HepG2 (cell line): Measurements from ENCODE around the gene ZNF333. TPM values are rescaled to one million over a fixed set of nuclear protein-coding genes. Genes with fewer than 3 reads are reported as not detected.

ENCODE experiments used
- ATAC-seq: fragments of 200-7000 bp; cut with Tn5 transposase; 3 replicates; pipeline ENCODE4 v1.9.1; 2020; ENCODE audit warnings: mild to moderate bottlenecking, moderate library complexity
- BruUV-seq: library from RNA; stranded (reverse); fragments of 400-500 nt; replicated peaks from 2 replicates; lab custom pipeline; 2021; lab: Mats Ljungman, UMichigan
- CTCF ChIA-PET: fragments of 300-600 bp; formaldehyde crosslinking; extraction: SDS; loops from one replicate; lab custom pipeline; 2021; ENCODE audit warnings: low total read pairs, inconsistent platforms, low intra/inter-chr PET ratio; lab: Yijun Ruan, JAX
- POLR2A ChIA-PET: fragments of 350-600 bp; sonication (Branson Sonifier 250); formaldehyde crosslinking; loops from one replicate; lab custom pipeline; 2020; ENCODE audit warnings: antibody characterized with exemption, inconsistent platforms; lab: Yijun Ruan, JAX
- DNase-seq: peaks from one replicate; pipeline ENCODE4 v3.0.0-alpha.2; 2015; ENCODE audit warnings: low spot score
- FAIRE-seq: peaks from 3 replicates; lab custom pipeline; 2011; peaks lifted over from hg19 to GRCh38; lab: Jason Lieb, UNC
- H2AFZ ChIP-seq: one replicate; pipeline ENCODE4 v1.6.1; 2011; ENCODE audit warnings: low read length, inconsistent platforms
- H3K27ac ChIP-seq: fragments of 300-600 bp; 3 replicates; pipeline ENCODE4 v1.8.0; 2011; ENCODE audit warnings: mixed run types, mild to moderate bottlenecking, mixed read lengths, low read length, inconsistent platforms; ENCODE audit not compliant: insufficient read depth; ENCODE audit errors: extremely low read length
- H3K27me3 ChIP-seq, 2 experiments: fragments of 200-600 bp in 1 of 2; 2 replicates in 1 of 2; 3 replicates in 1 of 2; pipeline versions ENCODE4 v1.6.0 to v1.8.0; 2011; ENCODE audit warnings: low read length in 2 of 2, mild to moderate bottlenecking in 2 of 2, moderate library complexity in 2 of 2, inconsistent platforms in 1 of 2; ENCODE audit not compliant: insufficient read depth in 2 of 2, control insufficient read depth in 1 of 2
- H3K36me3 ChIP-seq, 2 experiments: fragments of 200-600 bp in 1 of 2; replicated peaks in 1 of 2; 2 replicates in 1 of 2; 3 replicates in 1 of 2; pipeline versions ENCODE4 v1.5.1 to v1.8.0; 2011; ENCODE audit warnings: low read length in 2 of 2, inconsistent platforms in 1 of 2; ENCODE audit not compliant: insufficient read depth in 2 of 2, control insufficient read depth in 1 of 2
- H3K4me1 ChIP-seq: 2 replicates; pipeline ENCODE4 v1.5.1; 2012; ENCODE audit warnings: low read length, inconsistent platforms; ENCODE audit not compliant: insufficient read depth
- H3K4me2 ChIP-seq: 2 replicates; pipeline ENCODE4 v1.6.0; 2011; ENCODE audit warnings: low read depth, low read length, inconsistent platforms
- H3K4me3 ChIP-seq, 3 experiments: fragments of 200-600 bp in 1 of 3; sonication (generic), shearing (Covaris generic) in 1 of 3; replicated peaks in 1 of 3; 2 replicates each; pipeline ENCODE4 v1.5.1; 2011 to 2016; ENCODE audit warnings: low read length in 3 of 3, inconsistent platforms in 2 of 3, low read depth in 2 of 3, mild to moderate bottlenecking in 2 of 3, control low read depth in 1 of 3, mixed read lengths in 1 of 3; ENCODE audit not compliant: insufficient read depth in 1 of 3
- H3K79me2 ChIP-seq: one replicate; pipeline ENCODE4 v1.6.1; 2011; ENCODE audit warnings: low read length, inconsistent platforms; ENCODE audit not compliant: insufficient read depth
- H3K9ac ChIP-seq: 2 replicates; pipeline ENCODE4 v1.6.0; 2011; ENCODE audit warnings: mild to moderate bottlenecking, low read depth, low read length, inconsistent platforms; ENCODE audit not compliant: insufficient read depth
- H3K9me3 ChIP-seq: 2 replicates; pipeline ENCODE4 v1.5.1; 2012; ENCODE audit warnings: mild to moderate bottlenecking, low read length
- H4K20me1 ChIP-seq: 2 replicates; pipeline ENCODE4 v1.6.0; 2011; ENCODE audit warnings: inconsistent platforms, mild to moderate bottlenecking, low read length, moderate library complexity; ENCODE audit not compliant: insufficient read depth
- YEATS2 ChIP-seq: sonication (generic); formaldehyde crosslinking; IDR thresholded peaks from 2 replicates; pipeline ENCODE4 v1.4.0; 2020; ENCODE audit warnings: missing genetic modification reagents, borderline replicate concordance
- ZEB1 ChIP-seq: IDR thresholded peaks from 2 replicates; pipeline ENCODE4 v1.6.1; 2012; ENCODE audit warnings: mild to moderate bottlenecking, low read depth, inconsistent platforms; ENCODE audit not compliant: insufficient replicate concordance
- ZIK1 ChIP-seq: sonication (generic); formaldehyde crosslinking; IDR thresholded peaks from 2 replicates; pipeline ENCODE4 v1.5.0; 2020; ENCODE audit warnings: mild to moderate bottlenecking, low read depth, missing genetic modification reagents, borderline replicate concordance
- ZNF616 ChIP-seq: sonication (generic); formaldehyde crosslinking; IDR thresholded peaks from 2 replicates; pipeline ENCODE4 v1.5.0; 2020; ENCODE audit warnings: low read depth, mild to moderate bottlenecking, missing genetic modification reagents
- WGBS: methylation state at CpG from one replicate; pipeline ENCODE4 v1.1.6; 2017; ENCODE audit warnings: low lambda C conversion rate; 5-methylcytosine and 5-hydroxymethylcytosine counted together
- in situ Hi-C: cut with HindIII; loops from 2 replicates; pipeline ENCODE4 v1.10.0; 2017; ENCODE audit warnings: low pct_unique_long_range_greater_than_20kb; ENCODE audit not compliant: extremely low pct_ligation_motif_present
- intact Hi-C: fragments of 100-400 bp; cut with micrococcal nuclease; formaldehyde crosslinking; loops from one replicate; pipeline ENCODE4 v1.10.0; 2022; ENCODE audit not compliant: unreplicated experiment
- polyA plus RNA-seq, 8 experiments: library from polyadenylated mRNA; depleted of rRNA in 3 of 8; stranded (reverse) in 7 of 8; unstranded in 1 of 8; fragments of >200 nt; fragmentation: Illumina TruSeq in 4 of 8; extraction: Trizol in 4 of 8; gene quantifications; 2 replicates each; pipeline versions ENCODE4 v1.2.1 to v1.2.3, GENCODE V29; 2011 to 2016; ENCODE audit warnings: low read depth in 4 of 8, missing spikeins in 1 of 8, mixed read lengths in 1 of 8; ENCODE audit not compliant: insufficient read depth in 1 of 8
- total RNA-seq, 5 experiments: library from RNA; depleted of rRNA; stranded (reverse); fragments of >200 nt; fragmentation: Illumina TruSeq; extraction: Trizol; gene quantifications; 2 replicates each; pipeline ENCODE4 v1.2.3, GENCODE V29; 2016; ENCODE audit warnings: low read depth in 1 of 5
- TF ChIP-seq, protein P1 (sequence below): IDR thresholded peaks from 2 replicates; pipeline ENCODE4 v1.6.1; 2012; ENCODE audit warnings: inconsistent platforms
- TF ChIP-seq, protein P2 (sequence below): sonication (generic); formaldehyde crosslinking; IDR thresholded peaks from 2 replicates; pipeline ENCODE4 v1.5.0; 2020; ENCODE audit warnings: missing genetic modification reagents
- TF ChIP-seq, protein P3 (sequence below): sonication (generic); formaldehyde crosslinking; IDR thresholded peaks from 2 replicates; pipeline ENCODE4 v1.5.1; 2020; ENCODE audit warnings: mild to moderate bottlenecking, moderate library complexity, missing genetic modification reagents
- TF ChIP-seq, protein P4 (sequence below): sonication (generic); formaldehyde crosslinking; IDR thresholded peaks from 2 replicates; pipeline ENCODE4 v1.5.0; 2020; ENCODE audit warnings: mild to moderate bottlenecking, missing genetic modification reagents, borderline replicate concordance

ZNF333 gene
- total and polyA plus RNA-seq, 2 of the 13 experiments (the other 11 are each of a cell fraction or from before 2014, with no cell fraction given), result 3.4 to 6.4 TPM

DNA sequence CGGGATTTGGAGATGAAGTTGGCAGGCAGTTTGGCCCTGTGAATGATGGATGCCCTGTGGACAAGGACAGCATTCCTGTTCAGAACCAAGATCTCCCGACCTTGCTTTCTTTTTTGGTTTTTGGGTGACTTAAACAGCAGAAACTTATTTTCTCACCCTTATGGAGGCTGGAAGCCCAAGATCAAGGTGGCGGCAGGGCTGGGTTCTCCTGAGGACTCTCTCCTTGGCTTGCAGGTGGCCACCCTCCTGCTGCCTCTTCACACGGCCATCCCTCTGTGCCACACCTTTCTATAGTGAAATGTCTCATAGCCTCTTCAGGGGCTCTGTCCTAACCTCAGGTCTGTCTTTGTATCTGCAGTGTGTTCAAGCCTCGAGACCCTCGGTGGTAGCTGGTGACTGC lies 14.0 kb downstream of the ZNF333 start:
- 97% methylated on average over 4 of the region's 6 CpGs for WGBS
- no peaks in the 10 kb centered on the region for H3K27me3 ChIP-seq
- ATAC-seq (no peak), DNase-seq (no peak), FAIRE-seq (no peak)
- no peaks in the 10 kb centered on the region for H3K4me1 ChIP-seq
- peaks cover 11 to 42% of the 10 kb centered on the region in 2 experiments; a peak in 4 of 5 replicates for H3K36me3 ChIP-seq
- in situ Hi-C loops, result no loop called here
- no peak overlapping the region for H3K4me2 ChIP-seq
- no peak overlapping the region for H3K4me3 ChIP-seq
- ChIA-PET CTCF (no interaction called here), POLR2A (no interaction called here)
- no peaks in the 10 kb centered on the region for H3K79me2 ChIP-seq
- intact Hi-C loops, result no loop called here
- H3K27ac ChIP-seq, result no peak overlapping the region
- H4K20me1 ChIP-seq, result no peaks in the 10 kb centered on the region
- TF ChIP-seq ZIK1 (CRISPR knock-in tag) (no peak), YEATS2 (CRISPR knock-in tag) (no peak), ZNF616 (no peak), ZEB1 (no peak)
- TF ChIP-seq, protein P1, sequence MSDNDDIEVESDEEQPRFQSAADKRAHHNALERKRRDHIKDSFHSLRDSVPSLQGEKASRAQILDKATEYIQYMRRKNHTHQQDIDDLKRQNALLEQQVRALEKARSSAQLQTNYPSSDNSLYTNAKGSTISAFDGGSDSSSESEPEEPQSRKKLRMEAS, result no peak
- TF ChIP-seq, protein P2, sequence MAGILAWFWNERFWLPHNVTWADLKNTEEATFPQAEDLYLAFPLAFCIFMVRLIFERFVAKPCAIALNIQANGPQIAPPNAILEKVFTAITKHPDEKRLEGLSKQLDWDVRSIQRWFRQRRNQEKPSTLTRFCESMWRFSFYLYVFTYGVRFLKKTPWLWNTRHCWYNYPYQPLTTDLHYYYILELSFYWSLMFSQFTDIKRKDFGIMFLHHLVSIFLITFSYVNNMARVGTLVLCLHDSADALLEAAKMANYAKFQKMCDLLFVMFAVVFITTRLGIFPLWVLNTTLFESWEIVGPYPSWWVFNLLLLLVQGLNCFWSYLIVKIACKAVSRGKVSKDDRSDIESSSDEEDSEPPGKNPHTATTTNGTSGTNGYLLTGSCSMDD (CRISPR knock-in tag), result no peak
- TF ChIP-seq, protein P3, sequence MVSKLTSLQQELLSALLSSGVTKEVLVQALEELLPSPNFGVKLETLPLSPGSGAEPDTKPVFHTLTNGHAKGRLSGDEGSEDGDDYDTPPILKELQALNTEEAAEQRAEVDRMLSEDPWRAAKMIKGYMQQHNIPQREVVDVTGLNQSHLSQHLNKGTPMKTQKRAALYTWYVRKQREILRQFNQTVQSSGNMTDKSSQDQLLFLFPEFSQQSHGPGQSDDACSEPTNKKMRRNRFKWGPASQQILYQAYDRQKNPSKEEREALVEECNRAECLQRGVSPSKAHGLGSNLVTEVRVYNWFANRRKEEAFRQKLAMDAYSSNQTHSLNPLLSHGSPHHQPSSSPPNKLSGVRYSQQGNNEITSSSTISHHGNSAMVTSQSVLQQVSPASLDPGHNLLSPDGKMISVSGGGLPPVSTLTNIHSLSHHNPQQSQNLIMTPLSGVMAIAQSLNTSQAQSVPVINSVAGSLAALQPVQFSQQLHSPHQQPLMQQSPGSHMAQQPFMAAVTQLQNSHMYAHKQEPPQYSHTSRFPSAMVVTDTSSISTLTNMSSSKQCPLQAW, result no peak
- TF ChIP-seq, protein P4, sequence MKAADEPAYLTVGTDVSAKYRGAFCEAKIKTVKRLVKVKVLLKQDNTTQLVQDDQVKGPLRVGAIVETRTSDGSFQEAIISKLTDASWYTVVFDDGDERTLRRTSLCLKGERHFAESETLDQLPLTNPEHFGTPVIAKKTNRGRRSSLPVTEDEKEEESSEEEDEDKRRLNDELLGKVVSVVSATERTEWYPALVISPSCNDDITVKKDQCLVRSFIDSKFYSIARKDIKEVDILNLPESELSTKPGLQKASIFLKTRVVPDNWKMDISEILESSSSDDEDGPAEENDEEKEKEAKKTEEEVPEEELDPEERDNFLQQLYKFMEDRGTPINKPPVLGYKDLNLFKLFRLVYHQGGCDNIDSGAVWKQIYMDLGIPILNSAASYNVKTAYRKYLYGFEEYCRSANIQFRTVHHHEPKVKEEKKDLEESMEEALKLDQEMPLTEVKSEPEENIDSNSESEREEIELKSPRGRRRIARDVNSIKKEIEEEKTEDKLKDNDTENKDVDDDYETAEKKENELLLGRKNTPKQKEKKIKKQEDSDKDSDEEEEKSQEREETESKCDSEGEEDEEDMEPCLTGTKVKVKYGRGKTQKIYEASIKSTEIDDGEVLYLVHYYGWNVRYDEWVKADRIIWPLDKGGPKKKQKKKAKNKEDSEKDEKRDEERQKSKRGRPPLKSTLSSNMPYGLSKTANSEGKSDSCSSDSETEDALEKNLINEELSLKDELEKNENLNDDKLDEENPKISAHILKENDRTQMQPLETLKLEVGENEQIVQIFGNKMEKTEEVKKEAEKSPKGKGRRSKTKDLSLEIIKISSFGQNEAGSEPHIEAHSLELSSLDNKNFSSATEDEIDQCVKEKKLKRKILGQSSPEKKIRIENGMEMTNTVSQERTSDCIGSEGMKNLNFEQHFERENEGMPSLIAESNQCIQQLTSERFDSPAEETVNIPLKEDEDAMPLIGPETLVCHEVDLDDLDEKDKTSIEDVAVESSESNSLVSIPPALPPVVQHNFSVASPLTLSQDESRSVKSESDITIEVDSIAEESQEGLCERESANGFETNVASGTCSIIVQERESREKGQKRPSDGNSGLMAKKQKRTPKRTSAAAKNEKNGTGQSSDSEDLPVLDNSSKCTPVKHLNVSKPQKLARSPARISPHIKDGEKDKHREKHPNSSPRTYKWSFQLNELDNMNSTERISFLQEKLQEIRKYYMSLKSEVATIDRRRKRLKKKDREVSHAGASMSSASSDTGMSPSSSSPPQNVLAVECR (CRISPR knock-in tag), result no peak
- H3K9me3 ChIP-seq, result no peaks in the 10 kb centered on the region
- H3K9ac ChIP-seq, result no peak overlapping the region
- BruUV-seq, result no TSS peak
- no peak overlapping the region for H2AFZ ChIP-seq
